H1 (cell line): ENCODE measurements around the gene SLC34A1. TPM values are rescaled to one million over a fixed set of nuclear protein-coding genes. Genes with fewer than 3 reads are reported as not detected.

Source experiments
- CTCF ChIA-PET: fragments of 300-600 bp; sonication (Branson Sonifier 250); formaldehyde crosslinking; loops from one replicate; lab custom pipeline; 2021; ENCODE audit not compliant: partially characterized antibody; lab: Charles Lee
- POLR2A ChIA-PET: fragments of 300-600 bp; sonication (Branson Sonifier 250); formaldehyde crosslinking; loops from one replicate; lab custom pipeline; 2021; ENCODE audit warnings: inconsistent platforms; ENCODE audit not compliant: partially characterized antibody; lab: Charles Lee
- DNase-seq, 2 experiments: peaks; one replicate each; pipeline versions ENCODE4 v3.0.0 to v3.0.0-alpha.2; 2010 to 2022; ENCODE audit warnings: low spot score in 2 of 2, low read depth in 1 of 2, mixed read lengths in 1 of 2
- FAIRE-seq: peaks from 2 replicates; lab custom pipeline; 2011; peaks lifted over from hg19 to GRCh38; lab: Jason Lieb, UNC
- H2AFZ ChIP-seq: 2 replicates; pipeline ENCODE4 v1.8.1; 2012; ENCODE audit warnings: low read length, inconsistent platforms
- H2AK5ac ChIP-seq: 2 replicates; pipeline ENCODE4 v1.6.1; 2013; ENCODE audit warnings: low read depth, low read length
- H2BK120ac ChIP-seq: replicated peaks from 2 replicates; pipeline ENCODE3; 2013; ENCODE audit warnings: low read depth, low read length, inconsistent platforms
- H2BK12ac ChIP-seq: 2 replicates; pipeline ENCODE4 v1.6.1; 2013; ENCODE audit warnings: low read depth, low read length
- H2BK15ac ChIP-seq: 2 replicates; pipeline ENCODE4 v1.6.1; 2013; ENCODE audit warnings: low read length
- H2BK20ac ChIP-seq: 2 replicates; pipeline ENCODE4 v1.6.1; 2013; ENCODE audit warnings: low read length
- H2BK5ac ChIP-seq: 2 replicates; pipeline ENCODE4 v1.6.1; 2013; ENCODE audit warnings: low read depth, low read length
- H3K14ac ChIP-seq: 2 replicates; pipeline ENCODE4 v1.6.1; 2013; ENCODE audit warnings: inconsistent platforms; ENCODE audit not compliant: insufficient read length
- H3K18ac ChIP-seq: 2 replicates; pipeline ENCODE4 v1.6.1; 2013; ENCODE audit warnings: low read length; ENCODE audit errors: extremely low read depth
- H3K23ac ChIP-seq: 2 replicates; pipeline ENCODE4 v1.6.1; 2013; ENCODE audit warnings: inconsistent platforms; ENCODE audit not compliant: insufficient read length
- H3K23me2 ChIP-seq: 2 replicates; pipeline ENCODE4 v1.6.1; 2013; ENCODE audit warnings: low read depth, low read length
- H3K27ac ChIP-seq: 2 replicates; pipeline ENCODE4 v1.6.1; 2011; ENCODE audit warnings: low read depth, low read length, inconsistent platforms
- H3K27me3 ChIP-seq, 4 experiments: replicated peaks in 1 of 4; 1 replicate in 1 of 4; 2 replicates in 3 of 4; pipeline versions ENCODE4 v1.6.1 to v1.8.1; 2011 to 2013; ENCODE audit warnings: low read length in 3 of 4, mild to moderate bottlenecking in 3 of 4, inconsistent platforms in 2 of 4, mixed read lengths in 2 of 4, moderate library complexity in 1 of 4; ENCODE audit not compliant: control insufficient read depth in 3 of 4, insufficient read depth in 3 of 4; ENCODE audit errors: extremely low read depth in 1 of 4
- H3K36me3 ChIP-seq, 4 experiments: 2 replicates each; pipeline versions ENCODE4 v1.6.1 to v1.8.1; 2011 to 2013; ENCODE audit warnings: mild to moderate bottlenecking in 4 of 4, low read length in 3 of 4, moderate library complexity in 2 of 4, control low read depth in 1 of 4, inconsistent platforms in 1 of 4; ENCODE audit not compliant: insufficient read depth in 4 of 4, control insufficient read depth in 2 of 4
- H3K4ac ChIP-seq: replicated peaks from 2 replicates; pipeline ENCODE3; 2013; ENCODE audit warnings: low read length, low read depth, mixed read lengths, inconsistent platforms; ENCODE audit not compliant: insufficient read length
- H3K4me1 ChIP-seq, 4 experiments: replicated peaks in 1 of 4; 1 replicate in 1 of 4; 2 replicates in 3 of 4; pipeline versions ENCODE4 v1.6.1 to v1.8.1; 2011 to 2013; ENCODE audit warnings: low read length in 3 of 4, inconsistent platforms in 2 of 4, mixed read lengths in 1 of 4; ENCODE audit not compliant: insufficient read depth in 4 of 4, control insufficient read depth in 3 of 4
- H3K4me2 ChIP-seq, 2 experiments: 2 replicates each; pipeline versions ENCODE4 v1.6.1 to v1.8.1; 2011 to 2013; ENCODE audit warnings: low read depth in 2 of 2, low read length in 2 of 2, control low read depth in 1 of 2, inconsistent platforms in 1 of 2, mild to moderate bottlenecking in 1 of 2; ENCODE audit not compliant: insufficient read depth in 1 of 2
- H3K4me3 ChIP-seq, 4 experiments: fragments of 200-600, 300-600 bp in 1 of 4; sonication (generic), shearing (Covaris generic), sonication (Bioruptor Twin) in 1 of 4; 2 replicates each; pipeline versions ENCODE4 v1.5.1 to v1.8.1; 2011 to 2016; ENCODE audit warnings: low read length in 4 of 4, low read depth in 3 of 4, control low read depth in 2 of 4, inconsistent platforms in 2 of 4, mild to moderate bottlenecking in 2 of 4, mixed read lengths in 1 of 4, moderate library complexity in 1 of 4; ENCODE audit not compliant: insufficient read depth in 2 of 4; ENCODE audit errors: extremely low read depth in 1 of 4
- H3K56ac ChIP-seq: replicated peaks from 2 replicates; pipeline ENCODE3; 2013; ENCODE audit warnings: low read depth, mild to moderate bottlenecking, mixed read lengths, low read length, inconsistent platforms; ENCODE audit not compliant: insufficient read length
- H3K79me1 ChIP-seq: 2 replicates; pipeline ENCODE4 v1.6.1; 2013; ENCODE audit warnings: low read depth, low read length, control low read depth
- H3K79me2 ChIP-seq, 2 experiments: 2 replicates each; pipeline versions ENCODE4 v1.6.1 to v1.8.1; 2012 to 2013; ENCODE audit warnings: low read length in 2 of 2, mild to moderate bottlenecking in 2 of 2, inconsistent platforms in 1 of 2; ENCODE audit not compliant: insufficient read depth in 2 of 2, control insufficient read depth in 1 of 2
- H3K9ac ChIP-seq, 4 experiments: replicated peaks in 1 of 4; 1 replicate in 1 of 4; 2 replicates in 3 of 4; pipeline versions ENCODE4 v1.6.1 to v1.8.1; 2011 to 2013; ENCODE audit warnings: low read depth in 3 of 4, low read length in 3 of 4, control low read depth in 2 of 4, mild to moderate bottlenecking in 2 of 4, moderate library complexity in 2 of 4, inconsistent platforms in 1 of 4; ENCODE audit errors: extremely low read depth in 1 of 4
- H3K9me3 ChIP-seq, 2 experiments: 2 replicates each; pipeline versions ENCODE4 v1.6.1 to v1.8.1; 2012 to 2013; ENCODE audit warnings: mild to moderate bottlenecking in 2 of 2, moderate library complexity in 2 of 2, control low read depth in 1 of 2, inconsistent platforms in 1 of 2, low read depth in 1 of 2, low read length in 1 of 2, mixed read lengths in 1 of 2; ENCODE audit not compliant: insufficient read depth in 2 of 2
- H4K20me1 ChIP-seq, 2 experiments: replicated peaks in 1 of 2; 2 replicates each; pipeline versions ENCODE3 to v1.8.1; 2011 to 2013; ENCODE audit warnings: inconsistent platforms in 2 of 2, low read length in 2 of 2, mild to moderate bottlenecking in 1 of 2; ENCODE audit not compliant: insufficient read depth in 2 of 2, control insufficient read depth in 1 of 2
- H4K5ac ChIP-seq: 2 replicates; pipeline ENCODE4 v1.6.1; 2013; ENCODE audit warnings: low read length, low read depth, mixed read lengths, inconsistent platforms; ENCODE audit not compliant: insufficient read length
- H4K8ac ChIP-seq: 2 replicates; pipeline ENCODE4 v1.8.0; 2013; ENCODE audit warnings: mild to moderate bottlenecking, moderate library complexity, low read length, inconsistent platforms; ENCODE audit not compliant: insufficient read depth; ENCODE audit errors: extremely low read depth
- H4K91ac ChIP-seq: replicated peaks from 2 replicates; pipeline ENCODE3; 2013; ENCODE audit warnings: low read length, mixed read lengths, inconsistent platforms; ENCODE audit not compliant: insufficient read length
- ATF2 ChIP-seq: IDR thresholded peaks from 2 replicates; pipeline ENCODE4 v1.6.1; 2012; ENCODE audit warnings: low read length, inconsistent platforms
- BACH1 ChIP-seq: IDR thresholded peaks from 2 replicates; pipeline ENCODE4 v1.6.1; 2012; ENCODE audit warnings: low read length, improper control_type of control experiment
- FOSL1 ChIP-seq: IDR thresholded peaks from 2 replicates; pipeline ENCODE4 v1.6.1; 2011; ENCODE audit warnings: mild to moderate bottlenecking, low read depth, low read length, moderate library complexity; ENCODE audit not compliant: insufficient read depth
- JUN ChIP-seq: IDR thresholded peaks from 2 replicates; pipeline ENCODE4 v1.6.1; 2011; ENCODE audit warnings: low read depth, mild to moderate bottlenecking, improper control_type of control experiment, low read length
- KDM1A ChIP-seq: fragments of 200-600, 300-600 bp; sonication (generic); IDR thresholded peaks from 2 replicates; pipeline ENCODE4 v1.7.1; 2016; ENCODE audit warnings: mild to moderate bottlenecking, low read length, borderline replicate concordance
- SIN3A ChIP-seq, 2 experiments: IDR thresholded peaks in 1 of 2; conservative IDR thresholded peaks in 1 of 2; 2 replicates each; pipeline ENCODE4 v1.6.1; 2011 to 2012; ENCODE audit warnings: low read length in 2 of 2, improper control_type of control experiment in 1 of 2, low read depth in 1 of 2, mild to moderate bottlenecking in 1 of 2
- SIX5 ChIP-seq: IDR thresholded peaks from 2 replicates; pipeline ENCODE4 v1.6.1; 2011; ENCODE audit warnings: mild to moderate bottlenecking, low read depth, low read length
- SP2 ChIP-seq: IDR thresholded peaks from 2 replicates; pipeline ENCODE4 v1.6.1; 2012; ENCODE audit warnings: mild to moderate bottlenecking, low read length, inconsistent platforms
- WGBS, 2 experiments: shearing (Covaris generic) in 1 of 2; methylation state at CpG; one replicate each; pipeline versions ENCODE4 v1.1.6 to v1.1.7; 2013 to 2015; ENCODE audit warnings: low lambda C conversion rate in 2 of 2, mixed read lengths in 2 of 2, inconsistent platforms in 1 of 2, low coverage in 1 of 2, missing lambda C conversion rate in 1 of 2; ENCODE audit not compliant: insufficient replicate concordance in 2 of 2, insufficient coverage in 1 of 2, insufficient read length in 1 of 2; ENCODE audit errors: extremely low coverage in 1 of 2, missing lambda C conversion rate in 1 of 2; 5-methylcytosine and 5-hydroxymethylcytosine counted together
- polyA plus RNA-seq, 7 experiments: library from polyadenylated mRNA; depleted of rRNA in 3 of 7; stranded (reverse) in 5 of 7; unstranded in 2 of 7; fragments of >200 nt in 5 of 7; fragments of 200-250 nt in 2 of 7; gene quantifications; 1 replicate in 5 of 7; 2 replicates in 1 of 7; 4 replicates in 1 of 7; pipeline versions ENCODE4 v1.2.1 to v1.2.3, GENCODE V29; 2011 to 2013; ENCODE audit warnings: missing spikeins in 2 of 7, mixed read lengths in 2 of 7
- total RNA-seq: library from RNA; stranded (reverse); fragmentation: NEBNext Ultra II Directional; extraction: Animal tissue kit (Norgen Biotek cat#: 25700); gene quantifications from 2 replicates; pipeline ENCODE4 v1.2.1, GENCODE V29; 2021
- TF ChIP-seq, protein P1 (sequence below): IDR thresholded peaks from 2 replicates; pipeline ENCODE4 v1.6.1; 2011; ENCODE audit warnings: low read length, improper control_type of control experiment

SLC34A1 gene
- total and polyA plus RNA-seq, 2 of the 8 experiments (the other 6 are each of a cell fraction or from before 2014, with no cell fraction given): not detected

GRCh38 chr5:177344891-177345290, 39.3 kb upstream of the SLC34A1 start:
- CTCF ChIA-PET: interaction anchor here (1.4 to 1.8 kb wide), 4 partner anchors 9 to 35 kb away, joined by 3 to 8 read pairs (median 4); no protein-coding TSS in a partner anchor
- FAIRE-seq: no peak
- peaks cover 0 to 7% of the 10 kb centered on the region in 2 experiments for H4K20me1 ChIP-seq
- no peak for TF ChIP-seq SIN3A (conservative IDR thresholded peaks at IDR 0.05 in 1 of 2, IDR thresholded peaks at IDR 0.05 in 1 of 2; ENCODE audit: low read depth in 1 of 2, low read length in 2 of 2)
- no peak for TF ChIP-seq SIX5
- TF ChIP-seq, protein P1, sequence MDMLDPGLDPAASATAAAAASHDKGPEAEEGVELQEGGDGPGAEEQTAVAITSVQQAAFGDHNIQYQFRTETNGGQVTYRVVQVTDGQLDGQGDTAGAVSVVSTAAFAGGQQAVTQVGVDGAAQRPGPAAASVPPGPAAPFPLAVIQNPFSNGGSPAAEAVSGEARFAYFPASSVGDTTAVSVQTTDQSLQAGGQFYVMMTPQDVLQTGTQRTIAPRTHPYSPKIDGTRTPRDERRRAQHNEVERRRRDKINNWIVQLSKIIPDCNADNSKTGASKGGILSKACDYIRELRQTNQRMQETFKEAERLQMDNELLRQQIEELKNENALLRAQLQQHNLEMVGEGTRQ: no peak
- TF ChIP-seq FOSL1: no peak
- no peak for TF ChIP-seq KDM1A
- TF ChIP-seq ATF2: no peak
- TF ChIP-seq BACH1: no peak
- TF ChIP-seq SP2: no peak
- no peak for TF ChIP-seq JUN

More at GRCh38 chr5:177344891-177345290, 39.3 kb upstream of the SLC34A1 start:
- Histone ChIP-seq H3K56ac (no peak overlapping the region), H2AFZ (no peak overlapping the region), H3K79me2 (peaks cover 7 to 66% of the 10 kb centered on the region in 2 experiments), H2BK5ac (no peak overlapping the region), H3K23me2 (no peaks in the 10 kb centered on the region), H3K9ac (no peak overlapping the region), H2BK20ac (no peak overlapping the region), H3K9me3 (no peaks in the 10 kb centered on the region), H3K27ac (no peak overlapping the region), H2BK15ac (no peak overlapping the region), H3K79me1 (peaks cover 8% of the 10 kb centered on the region), H2BK120ac (no peak overlapping the region), H3K4ac (no peak overlapping the region), H3K14ac (no peak overlapping the region), H3K18ac (no peak overlapping the region), H4K8ac (no peak overlapping the region), H4K5ac (no peak overlapping the region), H3K27me3 (no peaks in the 10 kb centered on the region), H3K4me3 (no peak overlapping the region), H2AK5ac (no peak overlapping the region), H3K4me2 (no peak overlapping the region), H4K91ac (no peak overlapping the region), H3K36me3 (peaks cover 0 to 10% (median 4%) of the 10 kb centered on the region in 4 experiments; a peak in 4 of 8 replicates), H2BK12ac (no peak overlapping the region), H3K4me1 (peaks cover 0 to 5% (median 0%) of the 10 kb centered on the region in 4 experiments; a peak in 2 of 7 replicates), H3K23ac (no peak overlapping the region)
- 95% methylated on average over 6 of the region's 6 CpGs; no CpG with 5 or more reads in 1 of the 2 experiments for WGBS, 2 experiments
- DNase-seq: no peak
- POLR2A ChIA-PET: interaction anchor here (0.6 to 1.3 kb wide), 4 partner anchors 14 to 63 kb away, joined by 3 to 5 read pairs (median 4); partner anchors contain the start of gene MXD3
